GM19023 (cell line): Measurements from ENCODE around the gene CD6.

Experiments
- ATAC-seq: cut with Tn5 transposase; IDR thresholded peaks from one replicate; pipeline ENCODE4 v1.9.1; 2021; ENCODE audit warnings: mild to moderate bottlenecking, moderate library complexity; ENCODE audit not compliant: unreplicated experiment

The CD6 gene

GRCh38 chr11:60971520-60971919 is at the start of gene CD6:
Gene CD6 (plus strand): TSS chr11:60971680. CDS start chr11:60971866, 186 bp downstream.
- ATAC-seq, result no peak

- ATAC-seq, result no peak
These were observed 49.6 kb upstream of the CD6 start for GRCh38 chr11:60921777-60922335.

DNA sequence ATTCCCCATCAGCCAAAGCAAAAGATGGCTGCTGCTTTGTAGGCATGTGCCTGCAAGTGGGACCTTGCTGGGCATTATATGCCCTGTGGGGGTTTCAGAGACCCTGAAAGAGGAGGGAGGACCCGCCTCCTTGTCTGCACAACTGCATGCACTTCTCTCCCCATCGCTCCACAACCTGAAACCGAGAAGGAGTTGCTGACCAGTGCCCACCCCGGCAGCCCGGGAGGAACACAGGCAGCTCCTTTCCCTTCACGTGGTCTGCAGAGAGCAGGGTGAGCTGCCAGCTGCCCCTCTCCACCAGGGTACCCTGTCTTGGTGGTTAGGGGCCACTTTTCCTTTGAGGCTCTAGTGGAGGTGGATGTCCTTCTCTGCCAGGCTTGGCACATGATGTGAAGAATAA is 48.6 kb upstream of the CD6 start:
- ATAC-seq, result no peak

- no peak for ATAC-seq
These were observed 48.2 kb upstream of the CD6 start for GRCh38 chr11:60923326-60923725.

GRCh38 chr11:60923800-60924109 is 47.7 kb upstream of the CD6 start:
- no peak for ATAC-seq

GRCh38 chr11:60924110-60924905 is 47.2 kb upstream of the CD6 start, which contains the start of gene TMEM132A:
Gene TMEM132A (plus strand): TSS chr11:60924460. CDS start chr11:60924634, 174 bp downstream.
- ATAC-seq, result peak; percentile 62

DNA sequence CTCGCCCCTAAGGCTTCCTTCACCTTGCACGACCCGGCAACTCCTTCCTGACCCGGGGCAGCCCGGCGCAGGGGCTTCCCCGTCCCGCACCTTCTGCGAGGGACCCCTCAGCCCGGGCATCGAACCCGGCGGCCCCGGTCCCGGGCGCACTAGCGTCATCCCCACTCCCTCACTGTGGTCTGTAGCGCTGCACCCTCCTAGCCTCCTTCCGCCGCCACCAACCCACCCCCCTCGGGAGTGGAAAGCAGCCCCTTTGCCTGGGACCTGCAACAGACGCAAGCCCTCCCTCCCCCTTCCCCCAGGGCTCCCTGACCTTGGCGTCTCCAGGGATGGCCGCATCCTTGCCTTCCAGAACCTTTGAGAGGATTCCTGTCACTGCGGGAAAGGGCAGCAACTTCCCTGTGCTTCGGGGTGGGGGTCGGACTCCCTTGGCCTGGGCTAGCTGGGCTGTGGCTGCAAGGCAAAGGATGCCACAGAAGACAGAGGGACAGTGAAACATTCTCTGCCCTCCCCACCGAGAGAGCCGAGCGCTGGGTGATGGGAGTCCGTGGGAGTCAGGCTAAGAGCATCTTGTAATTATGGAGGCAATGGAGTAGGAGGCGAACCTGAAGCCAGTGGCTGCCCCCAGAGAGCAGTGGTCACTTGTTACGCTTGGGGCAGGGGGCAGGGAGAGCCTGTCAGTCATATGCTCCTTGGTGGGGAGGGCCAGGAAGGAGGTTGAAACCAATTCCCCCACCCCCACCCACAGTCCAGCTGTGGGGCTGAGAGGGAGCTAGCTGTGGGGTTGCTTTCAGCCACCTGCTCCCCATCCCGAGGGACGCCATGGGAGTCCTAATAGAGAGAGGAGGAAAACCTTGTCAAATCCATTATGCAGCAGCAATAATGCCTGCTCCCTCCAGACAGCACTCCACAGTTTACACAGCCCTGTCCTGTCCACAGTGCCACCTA is 46.3 kb upstream of the CD6 start:
- no peak for ATAC-seq

DNA sequence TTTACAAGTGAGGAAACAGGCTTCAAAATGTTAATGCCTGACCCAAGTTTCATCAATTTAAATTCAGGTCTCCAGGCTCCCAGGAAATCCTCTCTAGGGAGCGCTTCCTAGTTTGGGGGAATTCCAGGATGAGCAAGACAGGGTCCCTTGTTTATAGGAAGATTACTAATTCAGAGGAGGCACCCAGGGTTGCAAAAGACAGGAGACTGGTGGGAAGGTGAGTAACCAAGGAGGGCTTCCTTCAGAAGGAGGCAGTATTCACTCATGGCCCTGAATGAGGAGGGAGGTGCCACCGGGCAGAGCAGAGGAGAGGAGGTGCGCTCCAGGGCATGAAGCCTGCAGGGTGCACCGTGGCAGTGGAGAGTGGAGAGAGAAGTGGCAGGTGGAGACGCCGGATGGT is 45.6 kb upstream of the CD6 start:
- no peak for ATAC-seq

DNA sequence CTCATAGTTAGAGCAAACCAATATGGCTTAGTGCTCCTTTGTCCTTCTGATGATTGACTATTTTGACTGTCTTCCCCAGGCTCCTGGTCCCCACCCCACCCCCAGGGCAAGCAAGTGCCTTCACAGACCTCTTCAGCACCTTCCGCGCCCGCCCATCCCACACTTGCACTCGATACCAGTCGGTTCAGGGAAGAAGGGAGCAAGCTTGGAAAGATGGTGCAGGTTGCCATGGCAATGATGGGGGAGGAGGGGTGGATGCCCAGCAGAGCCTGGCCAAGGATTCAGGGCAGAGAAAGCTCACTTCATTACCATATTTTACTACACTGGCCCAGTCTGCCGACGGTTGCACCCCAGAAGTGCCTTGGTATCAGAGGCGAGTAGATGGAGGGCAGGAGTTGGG is 45.0 kb upstream of the CD6 start:
- ATAC-seq, result no peak

- ATAC-seq, result no peak
These were observed 44.4 kb upstream of the CD6 start for GRCh38 chr11:60927061-60927592.

DNA sequence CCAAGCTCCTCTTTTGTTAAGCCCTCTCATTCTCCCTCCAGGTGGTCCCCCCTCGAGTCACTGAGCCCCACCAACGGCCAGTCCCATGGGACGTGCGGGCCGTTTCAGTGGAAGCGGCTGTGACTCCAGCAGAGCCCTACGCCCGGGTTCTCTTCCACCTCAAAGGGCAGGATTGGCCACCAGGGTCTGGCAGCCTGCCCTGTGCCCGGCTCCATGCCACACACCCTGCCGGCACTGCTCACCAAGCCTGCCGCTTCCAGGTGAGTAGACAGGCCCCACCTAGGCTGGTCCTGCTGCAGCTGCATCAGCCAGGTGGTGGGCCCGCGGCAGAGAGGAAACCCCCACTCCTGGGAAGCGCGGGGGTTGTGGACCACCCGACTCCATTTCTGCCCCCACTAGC is 43.9 kb upstream of the CD6 start:
- ATAC-seq, result no peak

GRCh38 chr11:60928563-60929001 is 42.9 kb upstream of the CD6 start:
- no peak for ATAC-seq

DNA sequence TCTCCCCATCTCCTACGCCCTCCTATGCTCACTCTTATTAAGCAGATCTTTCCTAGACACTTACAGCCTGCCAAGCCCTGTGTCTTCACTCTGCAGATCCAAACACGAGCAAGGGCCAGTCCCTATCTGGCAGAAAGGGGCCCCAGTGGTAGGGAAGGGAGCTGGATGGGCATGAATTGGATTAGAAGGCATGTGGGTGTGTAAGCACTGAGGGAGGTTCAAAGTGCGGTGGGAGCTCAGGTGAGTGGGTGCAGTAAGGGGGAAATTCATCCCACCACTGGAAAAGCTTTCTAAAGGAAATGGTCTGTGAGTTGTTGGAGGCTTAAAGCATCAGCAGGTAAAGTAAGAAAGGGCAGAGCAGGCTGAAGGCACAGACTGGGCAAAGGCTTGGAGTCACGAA is 41.7 kb upstream of the CD6 start:
- ATAC-seq, result no peak

GRCh38 chr11:60930394-60930793 is 41.1 kb upstream of the CD6 start:
- no peak for ATAC-seq

- ATAC-seq, result no peak
These were observed 39.6 kb upstream of the CD6 start for GRCh38 chr11:60931917-60932316.

GRCh38 chr11:60932605-60933356 is 38.7 kb upstream of the CD6 start:
- ATAC-seq, result no peak

DNA sequence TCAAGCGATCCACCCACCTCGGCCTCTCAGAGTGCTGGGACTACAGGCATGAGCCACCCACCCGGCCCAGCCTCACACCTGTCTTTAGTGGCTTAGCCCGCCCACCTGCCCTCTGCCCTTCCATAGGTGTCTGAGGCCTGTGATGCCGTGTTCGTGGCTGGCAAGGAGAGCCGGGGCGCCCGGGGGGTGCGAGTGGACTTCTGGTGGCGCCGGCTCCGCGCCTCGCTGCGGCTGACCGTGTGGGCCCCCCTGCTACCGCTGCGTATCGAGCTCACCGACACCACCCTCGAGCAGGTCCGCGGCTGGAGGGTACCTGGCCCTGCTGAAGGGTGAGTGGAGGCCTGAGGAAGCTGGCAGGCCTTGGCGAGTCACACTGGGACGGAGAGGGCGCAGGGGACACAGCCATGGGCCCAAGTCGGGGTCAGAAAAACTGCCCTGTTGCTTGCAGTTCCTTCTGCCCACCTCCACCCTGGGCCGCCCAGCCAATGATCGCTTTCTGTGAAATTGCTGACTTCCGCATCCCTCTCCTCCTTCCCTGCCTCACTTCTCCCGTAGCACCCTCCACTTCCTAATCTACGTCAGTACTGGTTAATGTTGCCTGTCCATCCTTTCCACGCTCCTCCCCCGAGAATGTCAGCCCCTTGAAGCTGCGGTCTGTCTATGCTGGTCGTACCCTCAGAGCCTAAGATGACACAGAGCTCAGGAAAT is 37.9 kb upstream of the CD6 start:
- ATAC-seq, result no peak

- ATAC-seq, result no peak
These were observed 37.2 kb upstream of the CD6 start for GRCh38 chr11:60934124-60934789.

DNA sequence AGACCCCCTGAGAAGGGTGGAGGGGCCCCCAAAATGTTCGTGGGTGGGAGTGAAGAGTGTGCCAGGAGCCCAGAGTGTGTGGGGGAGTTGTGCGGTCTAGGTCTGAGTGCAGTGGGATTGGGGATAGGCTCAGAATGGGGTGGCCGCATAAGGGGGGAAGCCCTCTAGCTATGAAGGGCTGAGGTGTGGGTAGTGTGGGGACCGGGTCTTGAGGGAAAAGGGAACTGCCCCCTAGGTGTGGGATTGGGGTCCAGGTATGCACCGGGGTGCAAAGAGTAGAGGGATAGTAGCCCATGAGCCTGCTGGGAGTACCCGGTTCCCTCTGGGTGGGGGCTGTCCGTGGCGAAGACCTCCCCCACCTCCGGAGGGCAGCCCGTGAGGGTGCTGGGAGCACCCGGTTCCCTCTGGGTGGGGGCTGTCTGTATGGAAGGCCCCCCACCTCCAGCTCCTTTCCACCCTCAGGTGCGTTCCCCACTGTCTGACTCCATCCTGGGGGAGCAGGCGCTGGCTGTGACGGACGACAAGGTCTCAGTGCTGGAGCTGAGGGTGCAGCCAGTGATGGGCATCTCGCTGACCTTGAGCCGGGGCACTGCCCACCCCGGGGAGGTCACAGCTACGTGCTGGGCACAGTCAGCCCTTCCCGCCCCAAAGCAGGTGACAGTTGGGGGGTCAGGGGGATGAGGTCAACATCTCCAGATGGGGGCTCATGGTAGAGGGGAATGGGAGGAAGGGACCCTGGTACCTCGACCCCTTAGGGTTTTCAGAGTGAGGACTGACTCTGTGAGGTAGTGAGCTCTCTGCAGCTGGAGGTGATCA is 36.5 kb upstream of the CD6 start:
- no peak for ATAC-seq
